ENCODE measurements around the gene ANKRD40.
A peak's percentile ranks its signal among the peaks of the same experiment; 100 is the strongest.
"Not testable (repeated sequence)": the region's sequence is repeated elsewhere in the genome, so short reads cannot be mapped to it uniquely, and the experiment has no call there.

Gene ANKRD40

DNA sequence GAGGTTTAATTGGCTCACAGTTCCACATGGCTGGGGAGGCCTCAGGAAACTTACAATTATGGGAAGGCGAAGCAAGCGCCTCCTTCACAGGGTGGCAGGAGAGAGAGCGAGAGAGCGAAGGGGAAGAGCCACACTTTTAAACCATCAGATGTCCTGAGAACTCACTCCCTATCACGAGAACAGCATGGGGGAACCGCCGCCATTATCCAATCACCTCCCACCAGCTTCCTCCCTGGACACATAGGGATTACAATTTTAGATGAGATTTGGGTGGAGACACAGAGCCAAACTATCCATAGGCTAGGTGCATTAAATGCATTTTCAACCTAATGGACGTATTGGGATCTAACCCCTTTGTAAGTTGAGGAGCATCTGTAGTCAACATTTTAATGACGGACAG lies 4.9 kb upstream of the ANKRD40 start:
- no peak for DNase-seq (ENCODE audit: low spot score)

DNA sequence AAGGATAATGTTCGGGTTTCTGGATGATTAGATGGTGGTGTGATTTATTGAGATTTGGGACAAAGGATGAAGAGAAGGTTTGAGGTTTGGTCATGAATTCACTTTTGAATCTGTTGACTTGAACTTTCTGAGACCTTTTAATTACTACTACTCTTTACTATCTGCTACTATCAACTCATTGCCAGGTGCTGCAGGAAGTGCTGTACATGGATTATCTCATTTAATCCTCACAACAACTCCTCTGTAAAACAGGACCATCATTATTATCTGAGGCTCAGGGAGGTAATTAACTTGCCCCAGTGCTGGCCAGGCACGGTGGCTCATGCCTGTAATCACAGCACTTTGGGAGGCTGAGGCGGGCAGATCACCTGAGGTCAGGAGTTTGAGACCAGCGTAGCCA lies 2.9 kb upstream of the ANKRD40 start:
- no peak for DNase-seq (ENCODE audit: low spot score)

DNA sequence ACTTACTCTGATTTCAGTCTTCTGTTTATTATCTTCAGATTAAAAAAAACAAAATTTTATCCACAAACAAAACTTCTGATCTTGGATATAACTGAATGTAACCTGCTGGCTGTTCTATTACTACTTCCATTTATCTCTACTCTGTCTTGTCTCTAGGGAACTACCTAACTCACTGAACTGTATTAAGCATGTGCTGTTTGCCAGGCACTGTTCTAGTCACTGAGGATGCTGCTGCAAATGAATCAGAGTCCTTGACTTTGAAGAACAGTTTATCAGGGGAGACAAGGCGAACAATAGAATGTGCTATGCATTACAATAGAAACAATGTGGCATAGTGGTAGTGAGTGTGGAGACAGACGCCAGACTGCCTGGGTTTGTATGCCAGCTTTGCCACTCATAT lies 2.3 kb upstream of the ANKRD40 start:
- no peak for DNase-seq (ENCODE audit: low spot score)

DNA sequence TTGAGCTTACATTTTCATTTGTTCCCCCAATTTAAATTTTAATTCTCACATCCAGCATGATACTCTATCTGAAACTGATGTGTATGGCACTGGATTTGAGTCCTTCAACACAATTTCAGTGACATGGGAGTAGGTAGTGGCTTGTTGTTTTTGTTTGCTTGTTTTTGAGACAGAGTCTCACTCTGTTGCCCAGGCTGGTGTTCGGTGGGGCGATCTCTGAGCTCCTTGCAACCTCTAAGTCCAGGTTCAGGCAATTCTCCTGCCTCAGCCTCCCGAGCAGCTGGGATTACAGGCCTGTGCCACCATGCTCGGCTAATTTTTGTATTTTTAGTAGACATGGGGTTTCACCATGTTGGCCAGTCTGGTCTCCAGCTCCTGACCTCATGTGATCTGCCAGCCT lies 1.3 kb upstream of the ANKRD40 start:
- DNase-seq (ENCODE audit: low spot score): not testable (repeated sequence)

DNA sequence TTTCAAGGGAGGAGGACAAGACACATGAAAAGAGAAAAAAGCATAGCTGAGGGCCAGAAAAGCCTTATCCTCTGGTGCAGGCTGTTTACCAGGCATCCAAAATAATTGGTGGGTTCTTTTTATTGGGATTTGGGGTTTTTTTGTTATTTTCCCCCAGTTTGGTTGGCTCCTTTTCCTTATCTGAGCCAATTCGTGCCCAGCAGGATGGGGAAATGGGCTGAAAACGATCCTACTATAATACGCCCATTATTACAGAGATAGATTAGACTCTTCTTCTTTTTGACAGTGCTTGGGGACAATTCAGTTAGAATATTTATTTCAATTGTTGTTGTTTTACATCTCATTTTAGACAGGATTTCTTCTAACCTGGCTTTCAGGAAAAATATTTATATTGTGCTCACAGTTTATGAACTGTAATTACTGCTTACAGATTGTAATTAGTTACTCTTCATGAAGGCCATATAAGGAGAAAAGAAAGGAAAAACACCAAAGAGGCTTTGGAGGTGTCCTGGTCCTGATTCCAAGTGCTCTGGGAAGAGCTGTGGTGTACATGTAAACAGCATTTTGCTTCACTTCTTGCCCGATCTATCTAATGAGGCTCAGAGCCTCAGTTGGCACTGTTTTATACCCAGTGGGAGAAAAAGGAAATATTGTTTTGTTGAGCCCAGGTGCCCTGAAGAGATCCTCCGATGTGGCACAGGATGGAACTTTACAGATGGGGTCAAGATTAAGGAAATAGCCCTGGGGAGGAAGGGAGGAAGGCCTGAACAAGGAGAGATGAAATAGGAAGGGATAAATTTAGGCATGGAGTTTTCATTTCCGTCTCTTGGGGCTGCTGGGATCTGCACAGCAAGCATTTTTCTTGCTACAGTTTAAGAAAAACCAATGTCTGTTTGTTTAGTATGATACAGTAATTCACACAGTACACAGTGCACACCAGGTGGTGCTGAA lies 611 bp upstream of the ANKRD40 start:
- DNase-seq (ENCODE audit: low spot score): no peak

DNA sequence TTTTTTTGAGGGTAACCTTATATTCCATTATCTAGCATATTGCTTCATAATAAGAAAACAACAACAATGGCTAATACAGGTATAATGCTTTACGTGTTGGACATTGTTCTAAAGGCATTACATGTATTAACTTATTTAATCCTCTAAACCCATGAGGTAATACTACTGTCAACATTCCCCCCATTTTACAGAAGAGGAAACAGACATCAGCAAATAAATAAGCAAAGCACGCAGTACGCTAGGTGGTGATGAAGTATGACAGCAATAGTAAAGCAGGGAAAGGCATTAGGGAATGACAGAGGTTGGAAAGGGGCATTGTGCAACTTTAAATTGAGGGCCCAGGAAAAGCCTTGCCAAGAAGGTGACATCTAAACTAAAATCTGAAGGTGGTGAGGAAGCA lies 4.6 kb downstream of the ANKRD40 start:
- no peak for DNase-seq (ENCODE audit: low spot score)

DNA sequence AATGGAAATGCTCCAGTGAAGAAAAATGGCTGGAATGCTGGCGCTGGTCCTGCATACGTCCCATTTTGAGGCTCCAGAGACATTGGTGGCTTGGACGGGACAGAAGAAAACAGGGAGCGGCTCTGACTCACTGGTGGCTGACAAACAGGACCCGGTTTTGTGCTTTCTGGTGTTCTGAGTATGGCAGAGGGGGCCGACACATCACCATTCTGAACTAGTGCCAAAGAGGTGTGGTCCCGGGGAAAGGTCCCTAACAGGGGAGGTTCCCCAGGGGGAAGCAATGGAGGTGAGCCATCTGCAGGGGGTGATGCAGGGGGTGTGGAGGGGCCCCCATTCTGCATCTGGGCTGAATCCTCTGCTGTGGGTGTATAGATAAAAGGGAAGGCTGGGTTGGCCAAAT lies 8.3 kb downstream of the ANKRD40 start:
- peak; percentile 35 for DNase-seq (ENCODE audit: low spot score)

DNA sequence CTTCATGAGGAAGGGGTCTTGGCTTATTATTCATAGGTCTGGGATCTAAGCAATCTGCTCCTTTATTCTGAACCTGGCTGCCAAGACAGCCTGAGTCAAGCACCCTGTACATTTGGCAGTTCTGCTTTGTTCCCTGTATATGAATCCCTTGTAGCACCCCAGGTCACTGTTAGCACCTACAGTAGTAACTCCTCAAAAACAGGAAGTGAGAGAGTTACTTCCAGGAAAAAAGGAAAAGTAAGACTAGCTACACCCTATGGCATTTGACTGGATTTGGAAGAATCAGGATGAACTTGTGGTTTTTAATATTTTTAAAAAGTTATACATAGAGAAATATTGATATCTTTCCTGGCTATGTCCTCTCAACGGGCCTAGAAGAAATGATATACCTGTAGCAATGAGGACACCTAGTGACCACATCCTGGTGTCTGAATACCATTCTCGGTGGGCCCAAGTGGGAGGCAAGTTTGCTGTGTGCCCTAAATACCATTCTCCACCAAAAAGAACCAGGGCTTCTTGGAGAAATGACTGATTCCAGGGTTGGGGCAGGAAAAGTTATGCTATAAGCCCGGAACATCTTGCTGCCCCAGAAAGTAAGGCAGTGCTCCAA lies 9.9 kb downstream of the ANKRD40 start:
- no peak for DNase-seq (ENCODE audit: low spot score)

DNA sequence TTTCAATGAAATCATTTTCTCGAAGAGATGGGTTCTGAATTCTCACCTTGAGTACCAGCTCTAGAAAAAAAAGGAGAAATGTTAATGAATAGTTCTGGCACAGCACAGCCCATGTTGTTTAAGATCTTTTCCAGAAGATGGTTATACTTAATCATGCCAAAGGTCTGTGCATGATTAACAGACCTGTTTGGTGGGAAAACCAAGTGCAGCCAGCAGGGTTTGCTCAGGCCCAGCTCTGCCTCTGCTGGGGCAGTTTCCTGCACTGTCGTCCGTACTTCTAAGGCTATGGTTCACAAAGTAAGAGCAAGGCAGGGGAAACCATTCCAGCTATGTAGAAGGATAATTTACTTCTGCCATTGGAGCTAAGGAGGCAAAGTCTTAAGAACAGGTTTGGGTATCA lies 10.7 kb downstream of the ANKRD40 start:
- no peak for DNase-seq (ENCODE audit: low spot score)

DNA sequence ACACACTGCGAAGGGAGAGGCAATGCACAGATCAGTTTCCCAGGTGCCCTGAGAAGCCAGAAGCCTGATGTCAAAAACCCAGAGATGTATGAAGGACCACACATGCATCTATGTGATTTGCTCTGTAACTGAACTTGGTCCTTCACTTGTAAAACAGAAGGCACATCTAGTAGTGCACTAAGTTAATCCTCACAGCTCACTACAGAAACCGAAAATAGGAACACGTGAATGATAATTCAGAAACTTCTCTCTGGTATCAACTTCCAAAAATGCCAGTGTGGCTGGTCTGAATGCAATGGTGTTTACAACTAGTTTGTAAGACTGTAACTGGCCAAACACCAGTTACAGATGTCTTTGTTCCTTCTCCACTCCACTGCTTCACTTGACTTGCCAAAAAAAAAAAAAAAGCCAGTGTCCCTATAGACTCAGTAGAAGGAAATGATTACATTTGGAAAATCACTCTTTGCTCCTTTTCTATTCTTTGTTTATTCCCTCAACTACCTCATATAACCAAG lies 11.3 kb downstream of the ANKRD40 start:
- no peak for DNase-seq (ENCODE audit: low spot score)

DNA sequence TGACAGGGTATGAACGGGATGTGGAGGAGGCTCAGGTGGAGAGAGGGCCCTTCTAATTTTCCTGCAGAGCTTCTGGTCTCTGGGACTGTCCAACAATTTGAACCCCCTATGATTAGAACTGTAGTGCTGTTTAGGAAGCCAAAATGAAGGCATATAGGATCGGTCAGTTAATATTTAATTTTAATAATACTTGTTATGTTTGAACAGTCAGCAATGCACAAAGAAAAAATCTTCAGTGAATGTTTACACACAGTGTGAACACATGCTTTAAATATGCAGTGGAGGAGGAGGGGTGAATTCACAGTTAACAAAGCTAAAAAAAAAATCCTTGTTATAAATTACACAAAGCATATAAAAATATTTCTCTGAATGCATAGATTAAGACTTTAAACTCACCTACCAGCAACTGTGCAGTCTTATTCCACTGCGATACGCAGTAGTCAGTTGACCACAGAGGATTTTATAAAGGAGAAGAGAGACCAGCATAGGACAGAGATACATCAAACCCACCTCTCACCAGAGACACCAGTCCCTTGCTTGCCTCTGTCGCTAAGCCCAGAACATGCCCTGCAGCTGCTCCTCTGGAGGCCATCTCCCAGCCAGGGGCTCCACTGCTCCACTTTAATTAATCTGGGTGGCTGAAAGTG lies 14.6 kb downstream of the ANKRD40 start:
- DNase-seq (ENCODE audit: low spot score): no peak

DNA sequence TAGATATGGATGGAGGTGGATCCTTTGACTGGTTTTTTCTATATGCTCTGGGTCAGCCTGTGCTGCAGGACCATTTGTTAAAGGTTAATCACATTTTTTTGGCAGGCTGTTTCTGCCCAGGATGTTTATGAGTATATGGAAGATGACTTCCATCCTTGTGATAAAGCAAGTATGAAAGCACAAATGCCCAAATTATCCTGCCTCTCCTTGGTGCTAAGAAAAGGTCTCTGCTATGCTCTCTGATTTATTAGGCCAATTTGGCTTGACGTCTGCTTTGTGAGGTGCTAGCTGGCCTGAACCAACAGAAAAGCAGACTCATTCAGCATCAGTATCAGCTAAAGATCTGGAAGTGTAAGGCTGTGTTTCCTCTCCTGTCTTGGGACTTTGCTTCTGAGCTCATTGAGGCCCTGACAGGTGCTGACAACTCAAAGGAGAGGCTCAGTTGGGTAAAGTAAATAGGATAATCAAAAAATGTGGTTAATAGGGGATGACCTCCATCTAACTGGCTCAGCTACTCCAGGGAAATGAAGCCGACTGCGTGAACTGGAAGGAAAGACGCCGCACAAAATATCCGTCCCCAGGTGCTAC lies 15.2 kb downstream of the ANKRD40 start:
- no peak for DNase-seq (ENCODE audit: low spot score)

DNA sequence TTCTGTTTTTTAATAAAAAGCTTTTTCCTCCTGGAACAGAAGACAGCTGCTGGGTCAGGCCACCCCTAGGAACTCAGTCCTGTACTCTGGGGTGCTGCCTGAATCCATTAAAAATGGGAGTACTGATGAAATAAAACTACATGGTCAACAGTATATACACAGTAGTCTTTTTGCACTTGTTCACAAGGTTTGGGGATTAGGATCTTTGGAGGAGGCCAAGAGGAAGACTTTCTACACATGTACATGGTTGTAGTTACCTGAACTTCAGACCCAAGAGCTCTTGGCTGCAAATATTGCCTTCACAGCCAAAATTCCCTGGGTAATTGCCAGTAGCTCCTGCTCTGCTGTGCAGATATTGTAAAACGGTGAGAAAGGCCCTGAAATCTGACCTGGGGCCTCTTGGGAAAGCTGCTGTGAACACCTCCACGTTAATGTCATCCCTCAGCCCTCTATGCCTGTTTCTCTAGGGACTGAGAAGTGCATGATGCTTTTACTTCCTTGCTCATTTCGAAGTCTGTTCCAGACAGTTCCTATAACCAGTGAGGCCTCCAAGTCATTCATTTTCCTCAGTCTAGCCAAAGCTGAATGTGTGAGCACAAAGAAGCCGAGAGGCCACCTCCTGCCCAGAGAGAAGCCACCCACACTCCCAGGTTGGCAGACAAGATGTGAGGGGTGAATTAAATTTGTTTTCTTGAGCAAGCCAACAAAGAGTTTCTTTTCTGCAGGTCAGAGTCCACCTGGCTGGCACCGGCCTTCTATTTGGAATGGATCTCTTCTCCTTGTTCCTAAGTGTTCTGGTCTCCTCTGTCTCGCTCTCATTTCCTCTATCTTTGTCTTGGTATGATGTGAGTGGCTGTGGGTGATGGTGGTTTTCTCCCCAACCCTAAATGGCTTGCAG lies 15.9 kb downstream of the ANKRD40 start:
- DNase-seq (ENCODE audit: low spot score): no peak

DNA sequence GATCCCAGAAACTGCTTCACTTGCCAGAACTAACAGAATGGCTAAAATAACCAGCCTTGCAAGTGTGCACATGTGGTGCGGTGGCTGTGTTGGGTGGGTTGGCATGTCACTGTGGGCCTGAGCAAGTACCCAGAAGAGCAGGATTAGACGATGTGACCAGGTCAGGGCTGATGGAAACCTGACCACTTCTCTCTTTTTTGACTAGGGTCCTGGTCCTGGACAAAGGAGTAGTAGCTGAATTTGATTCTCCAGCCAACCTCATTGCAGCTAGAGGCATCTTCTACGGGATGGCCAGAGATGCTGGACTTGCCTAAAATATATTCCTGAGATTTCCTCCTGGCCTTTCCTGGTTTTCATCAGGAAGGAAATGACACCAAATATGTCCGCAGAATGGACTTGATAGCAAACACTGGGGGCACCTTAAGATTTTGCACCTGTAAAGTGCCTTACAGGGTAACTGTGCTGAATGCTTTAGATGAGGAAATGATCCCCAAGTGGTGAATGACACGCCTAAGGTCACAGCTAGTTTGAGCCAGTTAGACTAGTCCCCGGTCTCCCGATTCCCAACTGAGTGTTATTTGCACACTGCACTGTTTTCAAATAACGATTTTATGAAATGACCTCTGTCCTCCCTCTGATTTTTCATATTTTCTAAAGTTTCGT lies 16.7 kb downstream of the ANKRD40 start:
- DNase-seq (ENCODE audit: low spot score): no peak

DNA sequence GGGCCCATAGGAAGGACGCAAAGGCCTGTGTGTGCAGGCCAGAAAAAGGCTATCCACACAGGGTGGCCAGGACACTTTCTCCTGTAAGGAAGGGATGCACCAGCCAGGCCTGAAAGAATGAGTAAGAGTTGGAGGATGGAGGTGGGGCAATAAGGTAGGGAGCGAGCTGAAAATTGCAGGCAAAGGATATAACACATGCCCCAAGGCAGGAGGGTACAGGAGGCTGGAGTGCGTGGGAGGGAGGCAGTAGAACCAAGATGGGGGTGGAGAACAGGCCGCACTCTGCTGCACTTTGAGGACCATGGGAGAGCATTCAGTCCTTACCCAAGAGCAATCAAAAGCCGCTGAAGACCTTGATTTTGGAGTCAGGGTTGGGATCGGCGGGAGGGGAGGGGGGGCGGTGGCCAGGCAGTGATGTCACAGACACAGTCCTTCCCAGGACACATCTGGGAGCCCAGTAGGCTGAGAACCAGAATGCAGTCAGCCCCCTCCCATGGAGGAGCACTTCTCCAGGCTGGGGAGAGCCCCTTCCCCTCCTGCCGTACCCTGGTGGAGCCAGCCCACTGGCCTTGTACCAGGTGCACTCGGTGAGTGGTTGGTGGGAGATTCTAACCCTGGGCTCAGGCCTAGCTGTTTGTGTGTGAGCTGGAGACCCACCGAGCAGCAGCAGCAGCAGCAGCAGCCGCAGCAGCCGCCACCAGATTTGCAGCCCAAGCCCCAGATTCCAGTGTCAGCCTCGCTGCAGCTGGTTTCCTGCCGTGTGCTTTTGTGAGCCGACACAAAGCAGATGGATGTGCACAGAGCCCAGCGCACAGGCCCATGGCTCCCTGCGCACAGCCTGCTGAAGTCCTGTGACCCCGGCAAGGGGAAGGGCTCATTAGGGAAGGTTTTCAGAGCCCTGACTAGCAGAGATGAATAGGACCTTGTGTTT lies 17.5 kb downstream of the ANKRD40 start:
- DNase-seq (ENCODE audit: low spot score): no peak

DNA sequence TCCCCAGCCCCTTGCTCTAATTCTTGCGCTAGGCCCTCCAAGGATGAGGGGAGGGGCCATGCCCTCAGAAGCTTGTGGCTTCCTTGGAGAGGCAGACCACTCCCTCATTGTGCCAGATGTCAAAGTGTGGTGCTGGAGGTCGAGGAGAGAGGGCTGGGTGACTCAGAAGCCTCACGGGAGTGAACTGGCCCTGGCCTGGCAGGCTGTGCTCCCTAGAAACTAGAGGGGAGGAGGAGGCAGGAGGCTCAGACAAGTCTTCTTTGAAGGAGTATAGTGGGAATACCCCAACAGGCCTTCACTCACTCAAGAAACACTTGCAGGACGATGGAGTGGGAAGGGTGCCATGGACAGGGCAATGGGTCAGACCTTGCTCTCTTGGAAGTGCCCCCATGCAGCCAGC lies 18.5 kb downstream of the ANKRD40 start:
- DNase-seq (ENCODE audit: low spot score): peak; percentile 51

DNA sequence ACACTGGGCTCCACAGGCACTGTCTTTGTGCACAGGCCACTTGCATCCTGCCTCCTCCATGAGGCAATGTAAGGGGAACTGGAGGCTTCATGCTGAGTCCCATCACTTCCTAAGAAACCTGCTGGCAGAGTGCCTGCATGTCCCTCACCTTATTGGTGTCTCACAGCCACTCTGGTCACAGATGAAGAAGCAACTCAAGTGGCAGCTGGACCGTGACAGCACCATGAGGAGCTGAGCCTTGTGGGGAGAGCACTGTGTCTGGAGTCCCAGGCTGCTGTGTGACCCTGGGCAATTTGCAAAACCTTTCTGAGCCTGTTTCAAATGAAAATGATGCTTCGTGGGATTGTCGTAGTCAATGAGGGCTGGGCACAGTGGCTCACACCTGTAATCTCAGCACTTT lies 19.5 kb downstream of the ANKRD40 start:
- DNase-seq (ENCODE audit: low spot score): no peak

DNA sequence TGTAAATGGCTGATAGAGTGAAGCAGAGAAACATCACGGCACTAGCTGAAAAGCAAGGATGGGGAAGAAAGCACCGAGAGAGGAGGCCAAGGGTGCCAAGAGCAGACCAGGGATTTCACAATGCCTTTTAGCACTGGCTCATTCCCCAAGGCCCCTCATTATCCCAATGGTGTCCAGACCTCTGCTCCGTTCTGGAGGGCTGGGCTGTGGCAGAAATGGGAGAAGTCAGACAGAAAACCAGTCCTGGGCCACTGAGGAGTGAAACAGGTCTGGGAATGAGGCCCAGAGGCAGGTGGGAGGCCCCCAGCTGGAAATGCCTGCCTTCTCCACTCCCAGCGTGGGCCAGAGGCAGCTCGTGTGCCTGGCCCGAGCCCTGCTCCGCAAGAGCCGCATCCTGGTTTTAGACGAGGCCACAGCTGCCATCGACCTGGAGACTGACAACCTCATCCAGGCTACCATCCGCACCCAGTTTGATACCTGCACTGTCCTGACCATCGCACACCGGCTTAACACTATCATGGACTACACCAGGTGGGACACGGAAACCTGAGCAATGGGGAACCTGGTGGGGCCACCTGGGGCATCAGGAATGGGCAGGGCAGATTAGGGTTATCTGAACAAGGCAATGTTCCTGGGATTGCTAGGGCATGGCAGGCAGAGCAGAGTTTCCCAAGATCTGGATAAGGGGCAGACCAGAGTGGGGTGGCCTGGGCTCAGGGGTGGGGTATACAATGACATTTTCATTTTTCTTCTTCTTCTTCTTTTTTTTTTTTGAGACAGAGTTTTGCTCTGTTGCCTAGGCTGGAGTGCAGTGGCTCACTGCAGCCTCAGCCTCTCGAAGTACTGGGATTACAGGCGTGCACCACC lies 20.3 kb downstream of the ANKRD40 start:
- peak; percentile 38 for DNase-seq (ENCODE audit: low spot score)
